Fibroblast of lung (primary cell): ENCODE results near the gene TERT.
"Not testable (repeated sequence)": the region's sequence is repeated elsewhere in the genome, so short reads cannot be mapped to it uniquely, and the experiment has no call there.

Experiments
- CTCF ChIP-seq, 2 donors: IDR thresholded peaks in 1 of 2; conservative IDR thresholded peaks in 1 of 2; 1 replicate in 1 of 2; 2 replicates in 1 of 2; pipeline ENCODE4 v1.5.1; 2011 to 2012; ENCODE audit warnings: low read length in 2 of 2, control low read depth in 1 of 2, inconsistent platforms in 1 of 2, low read depth in 1 of 2, mild to moderate bottlenecking in 1 of 2
- EZH2 ChIP-seq: IDR thresholded peaks from 2 replicates; pipeline ENCODE4 v1.5.1; 2012; ENCODE audit warnings: low read length, control low read depth, mild to moderate bottlenecking; ENCODE audit errors: missing control alignments

GRCh38 chr5:1339818-1340210, 44.9 kb upstream of the TERT start:
- not testable (repeated sequence) for TF ChIP-seq EZH2; CTCF (conservative IDR thresholded peaks at IDR 0.05 in 1 of 2, IDR thresholded peaks at IDR 0.05 in 1 of 2; ENCODE audit: low read depth in 1 of 2, low read length in 2 of 2)
